ENCODE data around the gene LRRC4C.

- no peak for TF ChIP-seq POLR2A (IDR thresholded peaks at IDR 0.05; ENCODE audit: low read depth, low read length)
- no peak for TF ChIP-seq TAF1 (IDR thresholded peaks at IDR 0.05; ENCODE audit: borderline replicate concordance, low read depth, low read length)
These were observed 889.4 kb downstream of the LRRC4C start for GRCh38 chr11:40569947-40570531.

All from GM12892 (cell line).